NCI-H69 (cell line): Measurements from ENCODE around the gene ANKRD13D.
A peak's percentile ranks its signal among the peaks of the same experiment; 100 is the strongest.

Experiments used
- DNase-seq: peaks from one replicate; lab custom pipeline; 2025; lab: John Stamatoyannopoulos, UW

ANKRD13D gene

DNA sequence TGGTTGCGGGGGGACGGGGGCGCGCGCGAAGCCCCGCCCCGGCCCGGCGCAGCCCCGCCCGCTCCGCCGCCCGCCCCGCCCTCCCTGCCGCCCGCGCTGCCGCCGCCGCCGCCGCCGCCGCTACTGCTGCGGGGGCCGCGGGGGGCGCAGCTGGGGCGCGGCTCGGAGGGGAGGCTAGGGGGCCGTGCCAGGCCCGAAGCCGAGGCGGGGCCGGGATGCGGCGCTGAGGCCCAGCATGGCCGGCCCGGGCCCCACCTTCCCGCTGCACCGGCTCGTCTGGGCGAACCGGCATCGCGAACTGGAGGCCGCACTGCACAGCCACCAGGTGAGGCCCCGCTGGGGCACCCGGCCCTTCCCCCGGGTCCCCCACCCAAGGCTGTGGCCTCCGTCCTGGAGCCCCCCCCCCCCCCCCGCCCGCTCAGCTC, at the start of gene ANKRD13D:
ANKRD13D (plus strand) TSS at position 78 of the 425 bp plus-strand sequence; CDS start at position 236, 158 bp downstream.
- no peak for DNase-seq

GRCh38 chr11:67239783-67240575, 49.1 kb upstream of the ANKRD13D start:
- DNase-seq, result peak; percentile 99

DNA sequence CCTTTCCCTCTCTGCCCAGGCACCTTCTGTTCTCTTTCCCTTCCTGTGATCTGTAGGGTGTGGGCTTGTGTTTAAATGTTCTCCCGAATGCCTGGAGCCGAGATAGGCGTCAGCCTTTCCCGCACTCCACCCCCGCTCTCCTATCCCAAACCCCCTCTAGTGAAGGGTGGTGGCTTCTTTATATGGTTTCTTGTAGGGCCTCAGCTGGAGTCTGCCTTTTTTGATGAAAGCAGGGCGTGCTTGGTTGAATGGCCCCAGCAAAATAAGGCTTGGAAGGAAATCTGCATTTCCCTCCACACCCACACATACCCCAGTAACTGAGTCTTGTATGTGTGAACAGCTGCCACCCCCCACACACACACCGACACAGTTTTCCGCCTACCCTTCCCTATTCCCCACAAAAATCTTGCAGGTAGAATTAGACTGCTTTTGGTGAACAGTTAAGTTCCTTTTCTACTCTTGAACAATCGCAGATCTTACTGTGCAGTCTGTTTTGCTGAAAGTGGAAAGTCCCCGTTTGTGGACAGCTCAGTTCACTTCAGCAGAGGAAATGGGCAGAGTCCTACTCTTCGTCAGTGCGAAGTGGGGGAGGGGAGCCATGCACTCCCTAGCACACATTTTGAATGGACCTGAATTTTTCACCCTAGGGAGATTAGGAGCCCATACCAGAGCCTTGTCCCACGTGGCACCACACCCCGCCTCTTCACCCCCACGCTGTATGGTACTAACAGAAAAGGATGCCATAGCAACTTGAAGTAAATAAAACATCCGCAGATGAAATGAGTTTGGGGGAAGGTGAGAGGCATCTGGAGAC, 48.3 kb upstream of the ANKRD13D start:
- peak; percentile 76 for DNase-seq

- DNase-seq, result no peak
Measured at GRCh38 chr11:67242548-67242947, 46.6 kb upstream of the ANKRD13D start.

DNA sequence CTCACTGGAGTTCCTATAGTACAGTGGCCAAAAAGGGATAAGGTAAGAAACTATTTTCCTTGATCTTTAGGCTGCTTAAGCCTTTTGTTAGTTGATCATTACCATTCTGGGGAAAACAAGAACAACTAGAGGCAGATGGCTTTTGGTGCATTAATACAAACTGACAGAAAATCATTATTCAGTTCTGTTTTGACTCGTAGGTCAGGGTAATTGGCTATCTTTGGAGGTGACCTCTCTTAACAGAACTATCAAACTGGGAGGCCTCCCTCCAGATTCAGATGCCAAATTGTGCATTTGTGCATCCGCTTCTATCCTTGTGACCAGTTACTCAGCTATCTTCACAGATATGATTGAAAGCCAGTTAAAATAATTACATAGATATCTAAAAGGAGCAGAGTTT, 46.1 kb upstream of the ANKRD13D start:
- DNase-seq, result no peak

GRCh38 chr11:67245046-67245445, 44.1 kb upstream of the ANKRD13D start:
- DNase-seq, result no peak

DNA sequence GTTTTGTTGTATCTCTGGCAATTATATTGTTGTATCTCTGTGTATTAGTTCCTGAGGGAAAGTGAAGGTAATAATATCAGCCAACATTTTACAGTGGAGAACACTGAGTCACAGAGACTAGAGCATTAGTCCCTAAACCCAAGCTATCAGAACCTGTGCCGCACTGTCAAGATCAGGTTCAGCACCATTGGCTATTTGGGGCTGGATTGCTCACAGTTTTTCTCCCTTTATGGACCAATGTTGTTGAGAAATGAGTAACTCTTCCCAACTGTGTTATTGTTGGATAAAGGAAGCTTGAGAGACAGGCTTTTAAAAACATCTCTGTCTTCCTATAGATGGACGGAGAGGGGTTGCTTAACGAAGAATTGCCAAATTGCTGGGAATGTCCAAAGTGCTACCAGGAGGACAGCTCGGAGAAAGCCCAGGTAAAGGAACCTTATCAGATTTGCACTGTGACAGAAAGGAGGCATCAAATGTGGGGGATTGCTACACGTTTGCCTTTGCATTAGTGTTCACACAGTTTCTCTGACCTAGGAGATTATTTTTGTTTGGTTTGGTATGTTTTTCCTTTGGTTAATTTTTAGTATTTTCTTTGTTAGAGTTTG, 41.1 kb upstream of the ANKRD13D start:
- no peak for DNase-seq

- no peak for DNase-seq
Measured at GRCh38 chr11:67248653-67249052, 40.5 kb upstream of the ANKRD13D start.

- no peak for DNase-seq
Measured at GRCh38 chr11:67250059-67251043, 38.8 kb upstream of the ANKRD13D start.

DNA sequence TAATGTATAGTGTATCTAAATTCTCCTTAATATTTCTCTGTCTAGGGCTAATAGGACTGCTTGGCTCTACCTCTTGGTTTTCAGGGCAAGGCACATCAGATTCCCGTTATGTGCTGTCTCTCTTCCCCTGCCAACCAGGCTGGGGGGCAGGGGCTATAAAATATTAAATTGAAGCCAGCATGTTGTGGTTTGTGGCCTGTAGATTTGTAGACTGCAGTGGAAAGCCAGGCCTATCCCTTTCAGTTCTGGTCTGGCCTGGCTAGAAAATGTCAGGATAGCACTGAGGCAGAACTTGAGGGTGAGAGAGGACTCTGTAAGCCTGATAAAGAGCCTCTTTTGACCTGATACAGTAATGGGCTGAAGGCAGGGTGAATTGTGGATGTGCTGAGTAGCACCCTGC, 37.3 kb upstream of the ANKRD13D start:
- DNase-seq, result no peak

DNA sequence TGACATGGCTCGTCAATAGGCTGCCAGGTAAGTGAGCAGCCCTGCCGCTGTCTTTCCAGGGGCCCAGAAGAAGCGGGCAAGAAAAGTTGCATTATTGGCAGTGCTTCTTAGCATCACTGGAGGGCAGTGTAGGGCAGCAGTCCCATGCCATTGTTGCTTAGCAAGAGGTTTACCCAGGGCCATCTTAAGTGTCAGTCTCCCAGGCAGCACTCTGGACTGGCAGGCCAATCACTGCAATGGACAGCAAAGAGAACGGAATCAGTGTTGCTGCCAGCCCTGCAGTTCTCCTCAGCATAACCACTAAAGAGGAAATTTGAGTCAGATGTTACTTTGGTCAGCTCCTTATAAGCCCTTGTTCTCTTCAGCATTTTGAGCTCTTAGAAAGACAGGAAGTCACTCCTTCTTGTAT, 36.3 kb upstream of the ANKRD13D start:
- DNase-seq, result peak; percentile 39

GRCh38 chr11:67253872-67254624, 35.1 kb upstream of the ANKRD13D start:
- DNase-seq, result no peak

GRCh38 chr11:67254798-67255197, 34.3 kb upstream of the ANKRD13D start:
- no peak for DNase-seq

- DNase-seq, result no peak
Measured at GRCh38 chr11:67255353-67255752, 33.8 kb upstream of the ANKRD13D start.

DNA sequence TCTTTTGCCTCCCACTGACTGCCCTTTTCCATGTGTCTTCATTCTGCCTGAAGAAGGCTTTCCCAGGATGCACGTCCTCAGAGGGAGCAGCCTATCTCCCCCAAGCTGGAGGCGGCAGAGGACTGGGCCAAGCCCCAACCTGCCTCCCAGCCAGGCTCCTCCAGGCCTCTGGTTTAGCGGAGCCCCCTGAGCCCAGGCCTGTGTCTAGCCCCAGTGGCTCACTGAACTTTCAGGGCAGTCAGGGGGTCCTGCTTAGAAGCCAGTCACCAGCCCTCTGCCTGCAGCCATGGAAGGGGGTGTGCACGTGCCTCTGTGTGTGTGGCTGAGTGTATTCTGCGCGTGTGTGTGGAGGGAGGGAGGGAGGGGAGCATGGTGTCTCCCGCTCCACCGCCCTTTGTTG, 33.2 kb upstream of the ANKRD13D start:
- DNase-seq, result no peak

DNA sequence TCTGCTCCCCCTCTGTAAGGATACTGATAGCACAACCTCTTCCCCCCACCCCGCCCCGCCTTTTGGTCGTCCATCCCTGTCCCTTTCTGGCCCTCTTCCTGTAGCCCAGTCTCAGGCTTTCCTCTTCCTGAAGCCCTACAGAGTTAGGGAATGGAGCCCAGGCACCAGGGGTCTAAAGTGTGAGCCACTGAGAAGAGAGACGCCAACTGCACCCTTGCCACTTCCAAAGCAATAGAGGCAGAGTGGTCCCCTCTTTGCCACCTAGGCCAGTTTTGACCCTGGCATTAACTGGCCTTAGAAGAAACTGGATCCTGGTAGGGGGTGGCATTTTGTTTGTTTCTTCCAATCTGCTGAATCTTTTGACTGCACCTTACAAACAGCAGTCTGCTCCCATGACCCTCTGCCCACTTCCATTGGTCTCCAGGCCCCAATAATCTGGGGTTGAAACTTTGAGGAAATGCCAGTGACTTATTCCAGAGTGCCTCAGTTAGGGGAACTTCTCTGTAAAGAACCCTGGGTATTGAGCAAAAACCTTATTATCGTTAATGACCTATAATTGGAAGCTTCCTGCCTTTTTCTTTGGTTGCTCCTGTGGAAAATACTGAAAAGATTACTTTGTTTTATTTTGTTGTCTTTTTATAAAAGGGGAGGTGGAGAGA, 32.5 kb upstream of the ANKRD13D start:
- no peak for DNase-seq

DNA sequence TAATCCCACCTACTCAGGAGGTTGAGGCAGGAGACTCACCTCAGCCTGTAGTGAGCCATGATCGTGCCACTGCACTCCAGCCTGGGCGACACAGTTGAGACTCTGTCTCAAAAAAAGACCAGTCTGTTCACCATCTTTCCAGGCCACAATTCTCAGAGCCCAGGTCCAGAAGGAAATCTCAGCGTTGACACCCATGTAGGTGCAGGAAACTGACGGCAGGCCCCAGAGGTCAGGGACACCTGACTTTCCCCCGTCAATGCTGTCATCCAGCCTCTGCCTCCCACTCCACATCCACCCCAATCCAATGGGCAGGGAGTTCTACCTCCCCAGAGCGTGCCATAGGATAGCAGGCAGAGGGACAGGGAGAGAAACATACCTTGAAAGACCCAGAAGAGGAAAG, 28.7 kb upstream of the ANKRD13D start:
- DNase-seq, result no peak

- DNase-seq, result peak; percentile 65
Measured at GRCh38 chr11:67260885-67261639, 28.0 kb upstream of the ANKRD13D start.

GRCh38 chr11:67261640-67261945, 27.5 kb upstream of the ANKRD13D start:
- no peak for DNase-seq
